Medulla oblongata (tissue), 1 donor: ENCODE measurements around the gene FAR2.

Experiments used
- DNase-seq: peaks from one replicate; pipeline ENCODE4 v3.0.0-alpha.2; 2015; ENCODE audit errors: extremely low spot score

The FAR2 gene

GRCh38 chr12:29204521-29204920 is 55.4 kb downstream of the FAR2 start:
- DNase-seq: no peak

DNA sequence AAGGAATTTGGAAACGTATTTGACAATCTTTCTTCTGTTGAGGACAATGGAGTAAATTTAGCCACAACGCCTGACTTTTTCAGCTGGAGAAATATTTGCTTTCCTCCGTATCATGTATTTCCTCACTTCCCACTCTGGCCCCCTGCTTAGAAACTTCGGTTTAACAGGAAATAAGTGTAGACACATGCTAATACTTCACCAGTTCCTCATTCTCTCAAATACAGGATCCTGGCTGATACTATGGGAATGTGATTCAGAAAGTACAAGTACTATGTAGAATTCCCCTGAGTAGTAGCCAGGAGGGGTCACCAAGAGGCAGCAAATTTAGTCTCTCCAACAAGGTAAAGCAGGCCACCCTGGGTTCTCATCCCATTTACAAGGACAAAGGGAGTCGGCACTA is 58.0 kb downstream of the FAR2 start:
- DNase-seq: peak; percentile 76

DNA sequence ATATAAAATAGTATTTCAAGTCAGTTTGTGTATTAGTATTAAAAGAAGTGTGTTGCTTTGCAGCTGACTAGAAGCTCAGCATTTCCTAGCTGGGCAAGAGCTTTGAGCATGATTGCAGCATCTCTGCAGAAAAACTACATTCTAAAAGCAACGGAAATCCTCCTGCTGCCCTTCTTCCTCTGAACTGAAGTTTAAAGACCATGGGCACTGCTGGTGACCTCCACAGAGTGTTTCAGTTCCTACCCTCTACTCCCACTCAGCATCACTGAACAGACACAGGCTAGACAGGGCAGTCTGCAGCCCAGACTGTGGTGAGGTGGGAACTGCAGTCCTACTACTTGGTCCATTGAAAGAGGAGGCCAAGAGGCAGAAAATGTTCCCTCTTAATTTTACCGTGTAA is 59.0 kb downstream of the FAR2 start:
- DNase-seq: peak; percentile 79

- DNase-seq: no peak
These were observed 60.0 kb downstream of the FAR2 start for GRCh38 chr12:29208936-29209701.

DNA sequence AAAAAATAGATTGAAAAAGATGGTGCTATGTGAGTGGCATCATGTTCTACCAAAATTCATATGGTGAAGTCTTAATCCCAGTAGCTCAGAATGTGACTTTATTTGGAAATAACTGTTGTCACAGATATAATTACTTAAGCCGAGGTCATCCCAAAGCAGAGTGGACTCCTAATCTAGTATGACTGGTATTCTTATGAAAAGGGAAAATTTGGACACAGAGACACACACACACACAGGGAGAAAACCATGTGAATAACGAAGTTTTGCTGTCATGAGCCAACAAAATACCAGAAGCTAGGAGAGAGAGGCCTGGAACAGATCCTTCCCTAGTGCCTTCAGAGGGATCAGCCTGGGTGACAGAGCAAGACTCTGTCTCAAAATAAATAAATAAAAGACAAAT is 62.6 kb downstream of the FAR2 start:
- no peak for DNase-seq

DNA sequence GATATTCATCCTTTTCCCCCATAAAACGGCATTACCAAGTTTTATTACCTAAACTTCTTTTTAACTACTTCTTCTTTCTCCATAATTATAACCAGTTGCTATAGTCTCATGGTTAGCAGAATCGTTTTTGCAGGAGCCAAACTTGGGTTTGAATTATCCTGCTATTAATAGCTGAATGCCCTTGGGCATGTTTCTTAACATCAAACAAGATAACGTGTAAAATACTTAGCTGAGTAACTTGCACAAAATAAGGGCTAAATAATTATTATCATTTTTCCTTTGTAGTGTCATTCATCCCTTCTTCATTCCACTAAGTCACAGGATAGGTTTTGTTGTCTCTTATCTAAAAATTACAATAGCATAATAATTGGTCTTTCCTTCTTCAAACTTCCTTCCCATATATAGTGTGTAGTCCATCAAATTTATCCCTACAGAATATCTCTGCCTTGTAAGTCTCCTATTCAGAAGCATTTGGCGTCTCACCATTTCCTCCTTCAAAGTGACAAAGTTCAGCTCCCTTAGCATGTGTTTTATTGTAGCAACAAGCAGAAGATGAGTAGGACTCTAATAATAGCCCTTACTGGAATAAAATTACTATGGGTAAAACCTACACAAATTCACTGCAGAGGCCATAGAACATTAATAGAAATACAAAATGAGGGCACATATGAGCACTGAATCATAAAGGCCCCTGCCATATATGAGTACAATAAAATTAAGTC is 63.8 kb downstream of the FAR2 start:
- DNase-seq: no peak

DNA sequence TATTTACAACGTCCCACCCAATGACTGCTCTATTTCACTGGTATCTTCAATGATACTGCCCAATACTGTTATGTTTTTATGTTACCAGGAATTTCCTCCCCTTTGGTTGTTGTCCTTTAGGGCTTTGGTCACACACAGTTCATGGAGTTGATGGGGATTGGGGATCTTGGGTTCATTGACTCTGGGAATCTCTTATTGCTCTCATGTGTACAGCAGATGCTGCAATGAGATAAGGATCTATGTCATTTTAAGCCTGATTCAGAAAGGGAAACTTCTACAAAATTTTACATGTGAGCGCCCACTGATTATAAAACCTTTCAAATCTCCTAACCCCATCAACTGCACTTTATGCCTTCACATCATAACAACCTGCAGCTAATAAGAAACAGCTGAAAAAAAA is 67.2 kb downstream of the FAR2 start:
- DNase-seq: no peak

DNA sequence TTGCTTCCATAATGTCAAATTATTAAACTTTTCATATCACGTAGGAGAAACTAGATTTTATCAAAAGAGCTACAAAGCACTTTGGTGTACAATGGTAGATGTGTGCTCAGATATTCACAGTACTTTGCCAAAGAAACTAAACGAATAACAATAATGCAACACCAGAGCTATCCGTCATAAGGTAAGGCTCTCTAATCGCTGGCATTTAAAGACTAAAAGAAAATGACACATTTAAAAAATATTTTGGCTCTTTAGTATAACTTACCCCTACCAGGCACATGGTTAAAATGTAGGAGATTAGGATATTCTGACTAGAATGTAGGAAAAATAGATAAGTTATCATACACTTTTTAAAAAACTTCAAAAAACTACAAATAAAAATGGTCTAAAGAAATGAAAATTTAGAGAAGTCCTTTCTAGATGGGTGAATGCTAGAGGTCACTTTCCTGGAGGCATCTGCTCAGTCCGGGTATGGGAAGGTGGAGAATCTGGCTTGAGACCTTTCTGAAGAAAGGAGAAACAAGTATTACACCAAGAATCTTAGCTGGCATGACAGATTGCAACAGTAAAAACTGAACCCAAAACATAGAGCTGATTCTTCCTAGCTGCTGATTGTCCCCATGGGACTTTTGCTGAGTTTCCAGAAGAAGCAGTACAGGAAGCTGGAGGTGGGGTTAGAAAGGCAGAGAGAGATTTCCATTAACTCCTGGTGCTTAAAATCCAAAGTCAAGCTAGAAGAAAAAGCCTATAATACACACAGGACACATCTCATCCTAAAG is 67.9 kb downstream of the FAR2 start:
- no peak for DNase-seq

- DNase-seq: no peak
These were observed 71.7 kb downstream of the FAR2 start for GRCh38 chr12:29220632-29221336.

DNA sequence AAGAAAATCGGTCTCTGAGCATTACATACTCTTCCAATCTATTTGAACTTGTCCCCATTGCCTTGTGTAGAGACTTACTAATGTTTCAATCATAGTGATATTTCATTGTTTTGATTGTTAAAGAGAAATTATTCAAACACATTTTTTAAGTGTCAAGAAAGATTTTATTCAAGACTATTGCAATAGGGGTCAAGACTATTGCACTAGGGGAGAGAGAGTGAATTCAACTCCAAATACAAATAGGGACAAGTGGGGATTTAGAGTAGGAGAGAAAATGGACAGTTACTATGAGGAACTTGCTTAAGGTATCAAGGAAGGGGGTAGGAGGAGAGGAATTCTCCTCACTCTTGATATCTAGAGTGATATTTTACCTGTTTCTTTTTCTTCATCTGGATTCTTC is 73.1 kb downstream of the FAR2 start:
- DNase-seq: no peak

GRCh38 chr12:29223426-29223825 is 74.3 kb downstream of the FAR2 start:
- DNase-seq: no peak

DNA sequence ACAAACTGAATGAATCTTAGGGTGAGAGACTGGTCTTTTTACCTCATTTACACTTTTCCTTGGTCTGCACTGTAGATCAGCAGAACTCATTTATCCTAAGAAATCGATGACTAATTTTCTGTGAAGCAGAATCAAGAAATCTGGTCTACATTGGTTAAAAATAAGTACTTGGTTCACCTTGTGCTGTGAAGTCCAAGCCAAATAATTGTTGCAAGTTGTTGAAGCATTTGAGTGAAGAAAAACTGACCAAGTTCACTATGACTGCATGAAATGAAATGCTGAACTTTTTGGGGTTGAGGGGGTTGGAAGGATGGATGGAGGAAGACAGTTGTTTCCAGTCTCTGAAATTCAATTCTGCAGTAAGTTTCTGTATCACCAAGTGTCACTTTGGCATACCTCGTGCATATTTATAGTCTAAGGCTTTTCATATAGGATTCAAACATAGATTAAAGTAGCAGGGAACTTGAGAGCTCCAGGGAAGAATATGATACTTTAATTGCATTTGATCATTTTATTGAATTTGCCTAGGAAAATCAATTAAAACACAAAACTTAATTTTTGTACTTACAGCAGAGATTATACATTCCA is 75.0 kb downstream of the FAR2 start:
- DNase-seq: no peak

DNA sequence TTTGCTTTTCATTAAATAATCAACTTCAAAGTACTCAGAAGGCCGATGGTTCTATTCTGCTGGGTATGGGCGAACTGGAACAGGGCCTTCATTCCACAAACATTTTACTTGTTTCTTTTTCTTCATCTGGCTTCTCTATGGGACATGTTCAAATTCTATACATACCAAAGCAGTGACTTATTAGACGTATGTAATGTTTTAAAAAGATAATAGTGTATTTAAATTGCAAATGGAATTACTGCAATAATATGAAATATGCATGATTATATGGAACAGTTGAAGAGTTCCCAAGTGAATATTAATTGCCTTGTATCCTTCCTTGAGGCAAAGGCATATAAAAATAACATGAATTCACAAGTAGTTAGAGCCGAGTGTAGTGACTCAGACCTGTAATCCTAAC is 75.5 kb downstream of the FAR2 start:
- DNase-seq: no peak

- no peak for DNase-seq
These were observed 76.8 kb downstream of the FAR2 start for GRCh38 chr12:29225834-29226233.

DNA sequence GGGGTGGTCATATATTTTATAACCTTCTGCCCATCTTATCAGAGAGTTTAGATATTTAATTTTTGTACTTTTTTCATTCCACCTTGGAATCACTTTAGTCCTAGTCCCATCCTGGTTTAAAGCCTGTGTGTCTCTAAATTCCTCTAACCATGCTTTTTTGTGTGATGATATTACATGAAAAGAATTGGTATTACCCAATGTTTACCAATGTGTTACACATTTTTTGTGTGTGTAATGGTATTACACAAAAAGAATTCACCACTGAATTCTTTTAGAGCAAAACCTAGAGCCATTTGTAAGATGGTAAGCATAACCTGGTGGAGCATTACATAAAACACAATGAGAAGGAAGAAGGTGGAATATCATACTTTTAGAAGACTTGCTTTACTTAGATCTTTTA is 77.5 kb downstream of the FAR2 start:
- no peak for DNase-seq

- no peak for DNase-seq
These were observed 79.5 kb downstream of the FAR2 start for GRCh38 chr12:29228474-29229157.

GRCh38 chr12:29229158-29229505 is 80.1 kb downstream of the FAR2 start:
- no peak for DNase-seq

GRCh38 chr12:29229937-29230336 is 80.9 kb downstream of the FAR2 start:
- no peak for DNase-seq

- DNase-seq: no peak
These were observed 81.9 kb downstream of the FAR2 start for GRCh38 chr12:29230800-29231560.

GRCh38 chr12:29232086-29232485 is 83.0 kb downstream of the FAR2 start:
- no peak for DNase-seq
